Smooth muscle cell (in vitro differentiated cells): ENCODE data around the gene PHRF1. TPM values are rescaled to one million over a fixed set of nuclear protein-coding genes. Genes with fewer than 3 reads are reported as not detected.

ENCODE experiments used
- DNase-seq: peaks from one replicate; lab custom pipeline; 2025; ENCODE audit not compliant: unreplicated experiment; lab: John Stamatoyannopoulos, UW
- H2AFZ ChIP-seq: fragments of 200-600 bp; sonication (generic); 2 replicates; pipeline ENCODE4 v1.6.0; 2016; ENCODE audit warnings: antibody characterized with exemption, low read depth, mild to moderate bottlenecking
- H3F3A ChIP-seq: fragments of 200-600 bp; sonication (generic); 2 replicates; pipeline ENCODE4 v1.6.0; 2017; ENCODE audit warnings: antibody characterized with exemption, low read depth
- H3K27ac ChIP-seq: fragments of 200-600 bp; sonication (generic); 2 replicates; pipeline ENCODE4 v1.5.1; 2016; ENCODE audit warnings: low read depth, mild to moderate bottlenecking
- H3K27me3 ChIP-seq: fragments of 200-600 bp; sonication (generic); 2 replicates; pipeline ENCODE4 v1.6.1; 2016; ENCODE audit warnings: low read depth, mild to moderate bottlenecking
- H3K36me3 ChIP-seq: fragments of 200-600 bp; sonication (generic); 2 replicates; pipeline ENCODE4 v1.5.1; 2016; ENCODE audit warnings: low read depth
- H3K4me1 ChIP-seq: fragments of 200-600 bp; sonication (generic); 2 replicates; pipeline ENCODE4 v1.5.1; 2016; ENCODE audit warnings: low read depth
- H3K4me2 ChIP-seq: fragments of 200-600 bp; sonication (generic); 2 replicates; pipeline ENCODE4 v1.6.0; 2016; ENCODE audit warnings: mild to moderate bottlenecking
- H3K4me3 ChIP-seq: fragments of 200-600 bp; sonication (generic); 2 replicates; pipeline ENCODE4 v1.5.1; 2016; ENCODE audit warnings: mild to moderate bottlenecking
- H3K79me2 ChIP-seq: fragments of 200-600 bp; sonication (generic); 2 replicates; pipeline ENCODE4 v1.6.0; 2016; ENCODE audit warnings: low read depth, mild to moderate bottlenecking
- H3K9ac ChIP-seq: fragments of 200-600 bp; sonication (generic); 2 replicates; pipeline ENCODE4 v1.6.0; 2016; ENCODE audit warnings: low read depth
- H3K9me3 ChIP-seq: fragments of 200-600 bp; sonication (generic); replicated peaks from 2 replicates; pipeline ENCODE4 v1.5.1; 2016; ENCODE audit warnings: low read depth
- H4K20me1 ChIP-seq: fragments of 200-600 bp; sonication (generic); 2 replicates; pipeline ENCODE4 v1.6.0; 2016; ENCODE audit warnings: low read depth
- WGBS: methylation state at CpG from one replicate; pipeline ENCODE4 v1.1.7; 2016; ENCODE audit warnings: low lambda C conversion rate; 5-methylcytosine and 5-hydroxymethylcytosine counted together
- polyA plus RNA-seq: library from polyadenylated mRNA; unstranded; fragments of >200 nt; fragmentation: Nextera tagmentation; extraction: Ambion mirVana; gene quantifications from 2 replicates; pipeline ENCODE4 v1.2.1, GENCODE V29; 2016
- total RNA-seq: library from RNA; depleted of rRNA; stranded (reverse); fragments of >200 nt; gene quantifications from 2 replicates; pipeline ENCODE4 v1.2.3, GENCODE V29; 2014
- TF ChIP-seq, protein P1 (sequence below): fragments of 200-600 bp; sonication (generic); IDR thresholded peaks from 2 replicates; pipeline ENCODE4 v1.5.1; 2017; ENCODE audit warnings: borderline replicate concordance, mild to moderate bottlenecking, antibody characterized with exemption; ENCODE audit not compliant: insufficient read depth, poor library complexity, severe bottlenecking

Gene PHRF1
- total and polyA plus RNA-seq, 2 experiments from 2014 or later = 11.6 to 20.2 TPM

DNA sequence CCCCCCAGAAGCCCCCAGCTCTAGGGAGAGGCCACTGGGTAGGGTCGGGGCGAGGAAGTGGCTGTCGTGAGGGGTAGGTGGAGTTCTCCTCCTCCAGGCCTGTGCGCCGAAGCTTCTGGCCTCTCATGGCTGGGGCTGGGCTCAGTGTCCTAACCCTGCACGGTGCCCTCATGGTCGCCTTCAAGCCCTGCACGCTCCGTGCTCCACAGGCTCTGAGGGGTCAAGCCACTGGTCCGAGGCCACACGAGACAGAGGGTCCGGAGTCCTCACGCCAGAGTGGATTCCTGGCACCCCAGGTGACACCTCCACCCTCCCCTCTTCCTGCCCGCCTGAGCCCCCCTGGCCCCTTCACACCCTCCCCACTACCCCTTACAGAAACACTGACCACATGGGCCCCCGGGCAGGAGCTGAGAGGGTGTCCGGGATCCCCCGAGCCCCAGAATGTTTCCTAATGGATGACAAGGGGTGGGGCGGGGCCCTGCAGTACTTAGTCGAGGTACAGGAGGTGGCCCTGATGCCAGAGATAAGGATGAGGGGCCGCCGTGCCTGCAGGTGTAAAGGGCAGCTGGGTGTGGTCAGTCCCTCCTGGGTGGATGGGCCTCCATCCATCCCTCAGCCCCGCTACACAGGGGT is 49.5 kb downstream of the PHRF1 start:
- Histone ChIP-seq H3K4me2 (no peak overlapping the region), H3K36me3 (no peaks in the 10 kb centered on the region)
- WGBS = 86% methylated on average over 22 of the region's 22 CpGs

DNA sequence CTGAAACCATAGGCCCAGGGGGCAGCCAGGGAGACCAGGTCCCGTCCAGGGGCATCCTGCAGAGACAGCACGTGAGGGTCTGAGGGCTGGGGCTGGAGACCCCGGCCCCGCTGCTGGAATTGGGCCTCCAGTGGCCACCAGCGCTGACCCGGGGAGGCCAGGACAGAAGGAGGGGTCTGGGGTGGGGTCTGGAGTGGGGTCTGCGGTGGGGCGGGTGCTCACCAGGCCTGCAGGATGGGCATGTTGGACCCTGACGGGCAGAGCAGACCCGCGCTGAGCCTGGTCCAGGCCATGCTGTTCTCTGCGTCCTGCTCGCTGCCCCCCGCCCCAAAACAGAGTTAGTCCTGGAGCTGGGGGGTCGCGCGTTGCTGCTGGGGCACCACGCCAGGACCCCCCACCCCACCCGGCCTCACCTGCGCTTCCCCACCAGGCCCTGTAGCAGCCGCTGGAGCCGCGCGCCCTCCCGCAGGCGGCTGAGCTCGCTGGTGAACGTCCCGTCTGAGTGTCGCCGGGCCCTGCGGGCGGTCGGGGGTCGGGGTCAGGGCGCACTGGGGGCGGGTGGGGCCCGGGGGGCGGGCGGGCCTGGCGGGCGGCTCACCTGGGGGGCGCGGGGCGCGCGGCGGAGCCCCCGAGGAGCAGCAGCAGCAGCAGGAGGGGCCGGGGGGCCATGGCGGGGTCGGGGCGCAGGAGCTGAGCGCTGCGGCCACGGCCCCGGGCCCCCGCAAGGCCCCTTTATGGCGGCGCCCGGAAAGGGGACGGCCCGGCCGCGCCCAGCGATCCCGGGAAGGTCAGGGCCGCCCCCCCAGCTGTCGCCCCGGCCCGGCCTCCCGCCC is 50.4 kb downstream of the PHRF1 start, which contains the start of gene SCT:
Gene SCT, minus strand, starts transcription at position 707 of the 833 bp plus-strand sequence. Its CDS starts 38 bp downstream, at position 669.
- Histone ChIP-seq H2AFZ (no peak within 1 kb of the TSS), H3K9ac (no peak within 1 kb of the TSS), H3K4me2 (peak within 1 kb of the TSS; percentile 51), H3K27ac (peak within 1 kb of the TSS; percentile 74), H3K9me3 (no peaks in the 10 kb centered on the region), H3K4me3 (no peak within 1 kb of the TSS), H4K20me1 (peaks cover 73% of the 10 kb centered on the region), H3K79me2 (no peaks in the 10 kb centered on the region), H3F3A (peaks cover 10% of the 10 kb centered on the region), H3K36me3 (no peaks in the 10 kb centered on the region), H3K27me3 (no peaks in the 10 kb centered on the region), H3K4me1 (no peaks in the 10 kb centered on the region)
- TF ChIP-seq, protein P1, sequence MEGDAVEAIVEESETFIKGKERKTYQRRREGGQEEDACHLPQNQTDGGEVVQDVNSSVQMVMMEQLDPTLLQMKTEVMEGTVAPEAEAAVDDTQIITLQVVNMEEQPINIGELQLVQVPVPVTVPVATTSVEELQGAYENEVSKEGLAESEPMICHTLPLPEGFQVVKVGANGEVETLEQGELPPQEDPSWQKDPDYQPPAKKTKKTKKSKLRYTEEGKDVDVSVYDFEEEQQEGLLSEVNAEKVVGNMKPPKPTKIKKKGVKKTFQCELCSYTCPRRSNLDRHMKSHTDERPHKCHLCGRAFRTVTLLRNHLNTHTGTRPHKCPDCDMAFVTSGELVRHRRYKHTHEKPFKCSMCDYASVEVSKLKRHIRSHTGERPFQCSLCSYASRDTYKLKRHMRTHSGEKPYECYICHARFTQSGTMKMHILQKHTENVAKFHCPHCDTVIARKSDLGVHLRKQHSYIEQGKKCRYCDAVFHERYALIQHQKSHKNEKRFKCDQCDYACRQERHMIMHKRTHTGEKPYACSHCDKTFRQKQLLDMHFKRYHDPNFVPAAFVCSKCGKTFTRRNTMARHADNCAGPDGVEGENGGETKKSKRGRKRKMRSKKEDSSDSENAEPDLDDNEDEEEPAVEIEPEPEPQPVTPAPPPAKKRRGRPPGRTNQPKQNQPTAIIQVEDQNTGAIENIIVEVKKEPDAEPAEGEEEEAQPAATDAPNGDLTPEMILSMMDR = no peak
- no peak for DNase-seq
- 43% methylated on average over 17 of the region's 72 CpGs for WGBS

More for the DNA sequence above, 49.5 kb downstream of the PHRF1 start:
- Histone ChIP-seq H3K4me3 (no peak overlapping the region), H3K9me3 (no peaks in the 10 kb centered on the region), H3K27ac (no peak overlapping the region), H3K79me2 (no peaks in the 10 kb centered on the region), H3F3A (peaks cover 10% of the 10 kb centered on the region), H4K20me1 (peaks cover 70% of the 10 kb centered on the region), H3K27me3 (no peaks in the 10 kb centered on the region), H2AFZ (no peak overlapping the region), H3K4me1 (no peaks in the 10 kb centered on the region), H3K9ac (no peak overlapping the region)
- no peak for DNase-seq
- TF ChIP-seq, protein P1 = no peak

DNA sequence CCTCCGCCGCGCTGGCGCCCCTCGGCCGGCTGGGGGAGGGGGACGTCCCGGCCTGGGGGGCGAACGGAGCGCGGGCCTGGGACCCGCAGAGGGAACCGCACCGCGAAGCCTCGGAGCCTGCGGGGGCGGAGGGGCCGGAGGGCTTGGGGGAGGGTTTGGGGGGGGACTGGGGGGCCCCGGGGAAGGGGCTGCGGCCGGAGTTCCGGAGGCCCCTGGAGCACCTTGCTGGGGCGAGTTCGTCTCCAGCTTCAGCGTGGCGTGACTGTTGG is 51.0 kb downstream of the PHRF1 start:
- Histone ChIP-seq H3K9me3 (no peaks in the 10 kb centered on the region), H3K4me2 (no peak overlapping the region)
- WGBS = 51% methylated on average over 5 of the region's 28 CpGs

More for the DNA sequence above, 51.0 kb downstream of the PHRF1 start:
- Histone ChIP-seq H3K27me3 (no peaks in the 10 kb centered on the region), H3K79me2 (no peaks in the 10 kb centered on the region), H4K20me1 (peaks cover 73% of the 10 kb centered on the region), H3F3A (peaks cover 10% of the 10 kb centered on the region), H3K9ac (no peak overlapping the region), H2AFZ (no peak overlapping the region), H3K4me1 (no peaks in the 10 kb centered on the region), H3K4me3 (no peak overlapping the region), H3K36me3 (no peaks in the 10 kb centered on the region), H3K27ac (no peak overlapping the region)
- no peak for DNase-seq
- TF ChIP-seq, protein P1 = no peak
